ENCODE data around the gene ANKFY1. TPM values are rescaled to one million over a fixed set of nuclear protein-coding genes. Genes with fewer than 3 reads are reported as not detected.

The ANKFY1 gene
- total and polyA plus RNA-seq, 7 donors, result 6.0 to 68.0 (median 52.6) TPM

GRCh38 chr17:4236456-4236855 lies 27.3 kb downstream of the ANKFY1 start:
- TF ChIP-seq POLR2AphosphoS5 (IDR thresholded peaks at IDR 0.05), result no peak
- no peak for TF ChIP-seq EP300 (IDR thresholded peaks at IDR 0.05)
- TF ChIP-seq POLR2A (IDR thresholded peaks at IDR 0.05), result no peak
- no peak for TF ChIP-seq CTCF (IDR thresholded peaks at IDR 0.05)
- intact Hi-C loops (cut with DNase I), result no loop called here
- Histone ChIP-seq H3K27me3 (no peaks in the 10 kb centered on the region), H3K9me3 (no peaks in the 10 kb centered on the region), H3K27ac (peak overlapping the region; percentile 19 to 94 (median 83)), H3K36me3 (peaks cover 0 to 62% (median 15%) of the 10 kb centered on the region in 4 donors), H3K4me1 (peaks cover 0 to 57% (median 54%) of the 10 kb centered on the region in 4 donors), H3K4me3 (no peak overlapping the region)
- no peak for DNase-seq
- WGBS, 2 donors, result 43 to 59% methylated on average over 3 of the region's 3 CpGs

GRCh38 chr17:4235372-4236279 lies 28.2 kb downstream of the ANKFY1 start:
- no peak overlapping the region for H3K4me3 ChIP-seq
- TF ChIP-seq POLR2AphosphoS5 (IDR thresholded peaks at IDR 0.05) (no peak), EP300 (IDR thresholded peaks at IDR 0.05) (no peak), POLR2A (IDR thresholded peaks at IDR 0.05) (no peak), CTCF (IDR thresholded peaks at IDR 0.05) (no peak)
- H3K27ac ChIP-seq, result peak overlapping the region; percentile 19 to 94 (median 83)
- H3K27me3 ChIP-seq, result no peaks in the 10 kb centered on the region
- H3K36me3 ChIP-seq, result peaks cover 0 to 58% (median 10%) of the 10 kb centered on the region in 4 donors
- WGBS, 2 donors, result 94 to 96% methylated on average over 8 of the region's 8 CpGs
- H3K4me1 ChIP-seq, result peaks cover 0 to 66% (median 62%) of the 10 kb centered on the region in 4 donors
- DNase-seq, result no peak
- intact Hi-C loops (cut with DNase I), result no loop called here
- no peaks in the 10 kb centered on the region for H3K9me3 ChIP-seq

DNA sequence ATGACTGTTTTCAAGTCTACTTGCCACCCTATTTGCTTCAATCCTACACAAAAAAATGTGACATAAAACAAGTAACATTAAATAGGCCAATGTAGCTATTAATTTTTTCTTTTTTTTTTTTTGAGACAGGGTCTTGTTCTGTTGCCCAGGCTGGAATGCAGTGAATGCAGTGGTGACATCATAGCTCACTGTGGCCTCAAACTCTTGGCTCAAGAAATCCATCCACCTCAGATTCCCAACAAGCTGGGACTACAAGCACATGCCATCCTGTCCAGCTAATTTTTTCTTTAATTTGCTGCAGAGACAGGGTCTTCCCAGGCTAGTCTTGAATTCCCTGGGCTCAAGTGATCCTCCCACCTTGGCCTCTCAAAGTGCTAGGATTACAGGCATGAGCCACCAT lies 29.4 kb downstream of the ANKFY1 start:
- Histone ChIP-seq H3K4me1 (peaks cover 0 to 76% (median 71%) of the 10 kb centered on the region in 4 donors), H3K27me3 (no peaks in the 10 kb centered on the region), H3K36me3 (peaks cover 0 to 45% (median 1%) of the 10 kb centered on the region in 4 donors), H3K4me3 (no peak overlapping the region), H3K27ac (peak overlapping the region; percentile 80 to 94 (median 86)), H3K9me3 (no peaks in the 10 kb centered on the region)
- no peak for TF ChIP-seq CTCF (IDR thresholded peaks at IDR 0.05)
- peak in 1 of 4 donors; percentile 6 for TF ChIP-seq POLR2AphosphoS5 (IDR thresholded peaks at IDR 0.05)
- no peak for TF ChIP-seq POLR2A (IDR thresholded peaks at IDR 0.05)
- no peak for TF ChIP-seq EP300 (IDR thresholded peaks at IDR 0.05)
- intact Hi-C loops (cut with DNase I), result no loop called here
- DNase-seq, result no peak

DNA sequence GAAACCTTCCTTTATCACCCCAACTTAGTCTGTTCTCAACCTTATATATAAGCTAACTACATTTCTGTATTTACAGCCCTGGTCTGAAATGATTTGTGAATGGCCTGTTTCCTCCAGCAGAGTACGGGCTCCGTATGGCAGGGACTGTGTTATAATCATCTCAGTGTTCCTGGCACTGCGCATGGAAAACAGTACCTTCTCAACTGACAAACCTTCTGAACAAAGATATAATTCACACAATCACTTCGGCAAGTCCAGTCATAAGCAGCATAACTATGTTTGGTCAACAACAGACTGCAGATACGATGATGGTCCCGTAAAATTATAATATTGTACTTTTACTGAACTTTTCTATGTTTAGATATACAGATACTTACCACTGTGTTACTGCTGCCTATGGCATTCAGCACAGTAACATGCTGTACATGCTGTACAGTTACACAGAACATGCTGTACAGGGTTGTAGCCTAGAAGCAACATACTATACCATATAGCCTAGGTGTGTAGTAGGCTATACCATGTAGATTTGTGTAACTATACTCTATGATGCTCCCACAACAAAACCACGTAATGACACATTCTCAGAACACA lies 30.0 kb downstream of the ANKFY1 start:
- H3K4me1 ChIP-seq, result peaks cover 0 to 83% (median 77%) of the 10 kb centered on the region in 4 donors
- DNase-seq, result peak; percentile 85
- 32 to 75% methylated on average over 7 of the region's 7 CpGs for WGBS, 2 donors

More for the DNA sequence above, 30.0 kb downstream of the ANKFY1 start:
- no peak overlapping the region for H3K4me3 ChIP-seq
- H3K9me3 ChIP-seq, result no peaks in the 10 kb centered on the region
- peak overlapping the region; percentile 80 to 94 (median 86) for H3K27ac ChIP-seq
- TF ChIP-seq POLR2AphosphoS5 (IDR thresholded peaks at IDR 0.05) (peak; percentile 82 to 88 (median 86)), EP300 (IDR thresholded peaks at IDR 0.05) (peak; percentile 55 to 89 (median 81)), CTCF (IDR thresholded peaks at IDR 0.05) (no peak)
- no peaks in the 10 kb centered on the region for H3K27me3 ChIP-seq
- peaks cover 0 to 39% (median 0%) of the 10 kb centered on the region in 4 donors for H3K36me3 ChIP-seq
- intact Hi-C loops (cut with DNase I), result no loop called here
